Common myeloid progenitor, CD34-positive (primary cell): Measurements from ENCODE around the gene RIT2.

ENCODE experiments used
- CTCF ChIA-PET: fragments of 350-600 bp; sonication (Branson Sonifier 250); formaldehyde crosslinking; loops from one replicate; lab custom pipeline; 2021; ENCODE audit warnings: antibody characterized with exemption; lab: Charles Lee
- POLR2A ChIA-PET: fragments of 350-600 bp; sonication (Branson Sonifier 250); formaldehyde crosslinking; loops from one replicate; lab custom pipeline; 2021; ENCODE audit warnings: antibody characterized with exemption; lab: Charles Lee
- DNase-seq, 3 donors: peaks; one replicate each; pipeline versions ENCODE4 v3.0.0 to v3.0.0-alpha.2; 2013
- H3K27ac ChIP-seq, 2 experiments: 1 replicate in 1 of 2; 2 replicates in 1 of 2; pipeline ENCODE4 v1.7.0; 2013; ENCODE audit warnings: inconsistent platforms in 2 of 2, low read length in 2 of 2, mild to moderate bottlenecking in 2 of 2, low read depth in 1 of 2, moderate library complexity in 1 of 2; ENCODE audit not compliant: severe bottlenecking in 2 of 2, insufficient read depth in 1 of 2, poor library complexity in 1 of 2
- H3K27me3 ChIP-seq, 5 experiments: replicated peaks in 2 of 5; 1 replicate in 3 of 5; 2 replicates in 2 of 5; pipeline versions ENCODE4 v1.6.1 to v1.7.0; 2013; ENCODE audit warnings: low read length in 4 of 5, mild to moderate bottlenecking in 2 of 5, moderate library complexity in 2 of 5, inconsistent platforms in 1 of 5; ENCODE audit not compliant: insufficient read depth in 5 of 5, control insufficient read depth in 4 of 5
- H3K36me3 ChIP-seq, 4 experiments: 1 replicate in 2 of 4; 2 replicates in 2 of 4; pipeline versions ENCODE4 v1.6.1 to v1.7.0; 2013; ENCODE audit warnings: low read length in 3 of 4, control low read depth in 1 of 4, mild to moderate bottlenecking in 1 of 4; ENCODE audit not compliant: control insufficient read depth in 4 of 4, insufficient read depth in 4 of 4
- H3K4me1 ChIP-seq, 4 experiments: 1 replicate in 3 of 4; 2 replicates in 1 of 4; pipeline versions ENCODE4 v1.6.1 to v1.7.1; 2013; ENCODE audit warnings: low read length in 3 of 4, mild to moderate bottlenecking in 3 of 4, control low read depth in 1 of 4, inconsistent platforms in 1 of 4, moderate library complexity in 1 of 4; ENCODE audit not compliant: control insufficient read depth in 4 of 4, insufficient read depth in 4 of 4; ENCODE audit errors: control extremely low read depth in 1 of 4
- H3K4me3 ChIP-seq, 7 experiments: 1 replicate in 4 of 7; 2 replicates in 3 of 7; pipeline versions ENCODE4 v1.5.1 to v1.7.0; 2013; ENCODE audit warnings: mild to moderate bottlenecking in 7 of 7, low read length in 6 of 7, moderate library complexity in 6 of 7, inconsistent platforms in 2 of 7, low read depth in 2 of 7, control low read depth in 1 of 7; ENCODE audit not compliant: insufficient read depth in 4 of 7, control insufficient read depth in 1 of 7; ENCODE audit errors: extremely low read depth in 1 of 7
- H3K9me3 ChIP-seq, 5 experiments: 1 replicate in 4 of 5; 2 replicates in 1 of 5; pipeline versions ENCODE4 v1.6.1 to v1.7.1; 2013; ENCODE audit warnings: low read length in 4 of 5, mild to moderate bottlenecking in 2 of 5, inconsistent platforms in 1 of 5, low read depth in 1 of 5, moderate library complexity in 1 of 5; ENCODE audit not compliant: control insufficient read depth in 4 of 5, insufficient read depth in 2 of 5; ENCODE audit errors: control extremely low read depth in 1 of 5
- WGBS: methylation state at CpG from one replicate; pipeline ENCODE4 v1.1.5; 2013; ENCODE audit not compliant: insufficient coverage; 5-methylcytosine and 5-hydroxymethylcytosine counted together

The RIT2 gene

GRCh38 chr18:42706029-42706608 lies 409.4 kb downstream of the RIT2 start:
- Histone ChIP-seq H3K27ac (no peak overlapping the region), H3K9me3 (no peaks in the 10 kb centered on the region), H3K27me3 (no peaks in the 10 kb centered on the region), H3K4me3 (no peak overlapping the region), H3K4me1 (no peaks in the 10 kb centered on the region), H3K36me3 (no peaks in the 10 kb centered on the region)
- ChIA-PET CTCF (no interaction called here), POLR2A (no interaction called here)
- WGBS = 100% methylated on average over 1 of the region's 4 CpGs
- DNase-seq = no peak
